Hepatocyte (in vitro differentiated cells): Measurements from ENCODE around the gene CXCR1. TPM values are rescaled to one million over a fixed set of nuclear protein-coding genes. Genes with fewer than 3 reads are reported as not detected.

Source experiments
- DNase-seq: peaks from one replicate; pipeline ENCODE4 v3.0.0-alpha.2; 2016; ENCODE audit warnings: low spot score
- H2AFZ ChIP-seq: fragments of 200-600 bp; sonication (generic); 2 replicates; pipeline ENCODE4 v1.6.0; 2016; ENCODE audit warnings: antibody characterized with exemption, mild to moderate bottlenecking
- H3K27ac ChIP-seq: fragments of 200-600 bp; sonication (generic); 2 replicates; pipeline ENCODE4 v1.5.1; 2016; ENCODE audit warnings: mild to moderate bottlenecking
- H3K27me3 ChIP-seq: fragments of 200-600 bp; sonication (generic); 2 replicates; pipeline ENCODE4 v1.6.1; 2016
- H3K36me3 ChIP-seq: fragments of 200-600 bp; sonication (generic); replicated peaks from 2 replicates; pipeline ENCODE4 v1.5.1; 2016; ENCODE audit warnings: low read depth; ENCODE audit not compliant: insufficient read depth
- H3K4me1 ChIP-seq: fragments of 200-600 bp; sonication (generic); 2 replicates; pipeline ENCODE4 v1.5.1; 2016; ENCODE audit warnings: mild to moderate bottlenecking, moderate library complexity; ENCODE audit not compliant: insufficient read depth
- H3K4me2 ChIP-seq: fragments of 200-600 bp; sonication (generic); 2 replicates; pipeline ENCODE4 v1.6.0; 2016
- H3K4me3 ChIP-seq: fragments of 200-600 bp; sonication (generic); 2 replicates; pipeline ENCODE4 v1.5.1; 2016; ENCODE audit warnings: mild to moderate bottlenecking
- H3K79me2 ChIP-seq: fragments of 200-600 bp; sonication (generic); 2 replicates; pipeline ENCODE4 v1.6.0; 2017; ENCODE audit warnings: mild to moderate bottlenecking
- H3K9me2 ChIP-seq: fragments of 200-600 bp; sonication (generic); replicated peaks from 2 replicates; pipeline ENCODE4 v1.6.0; 2017; ENCODE audit warnings: mild to moderate bottlenecking; ENCODE audit not compliant: insufficient read depth
- H3K9me3 ChIP-seq: fragments of 200-600 bp; sonication (generic); 2 replicates; pipeline ENCODE4 v1.5.1; 2016; ENCODE audit warnings: low read depth, mild to moderate bottlenecking
- H4K20me1 ChIP-seq: fragments of 200-600 bp; sonication (generic); 2 replicates; pipeline ENCODE4 v1.6.0; 2016; ENCODE audit warnings: mild to moderate bottlenecking; ENCODE audit not compliant: insufficient read depth, poor library complexity, severe bottlenecking
- EZH2 ChIP-seq: fragments of 200-600 bp; sonication (generic); IDR thresholded peaks from 2 replicates; pipeline ENCODE4 v1.6.1; 2016; ENCODE audit warnings: antibody characterized with exemption, mild to moderate bottlenecking, borderline replicate concordance
- EZH2phosphoT487 ChIP-seq: fragments of 200-600 bp; sonication (generic); IDR thresholded peaks from one replicate; pipeline ENCODE4 v1.6.1; 2018; ENCODE audit warnings: antibody characterized with exemption, mild to moderate bottlenecking, low read depth, moderate library complexity; ENCODE audit not compliant: unreplicated experiment, severe bottlenecking
- WGBS: methylation state at CpG from one replicate; pipeline ENCODE4 v1.1.6; 2016; ENCODE audit warnings: low lambda C conversion rate; ENCODE audit errors: missing lambda C conversion rate; 5-methylcytosine and 5-hydroxymethylcytosine counted together
- polyA plus RNA-seq: library from polyadenylated mRNA; unstranded; fragments of >200 nt; fragmentation: Nextera tagmentation; extraction: Ambion mirVana; gene quantifications from 2 replicates; pipeline ENCODE4 v1.2.1, GENCODE V29; 2016
- total RNA-seq: library from RNA; depleted of rRNA; stranded (reverse); fragments of >200 nt; gene quantifications from 2 replicates; pipeline ENCODE4 v1.2.3, GENCODE V29; 2014
- TF ChIP-seq, protein P1 (sequence below): fragments of 200-600 bp; sonication (generic); IDR thresholded peaks from 2 replicates; pipeline ENCODE4 v1.5.1; 2016; ENCODE audit warnings: antibody characterized with exemption, mild to moderate bottlenecking; ENCODE audit not compliant: poor library complexity

CXCR1 gene
- total and polyA plus RNA-seq, 2 experiments from 2014 or later, result not detected

DNA sequence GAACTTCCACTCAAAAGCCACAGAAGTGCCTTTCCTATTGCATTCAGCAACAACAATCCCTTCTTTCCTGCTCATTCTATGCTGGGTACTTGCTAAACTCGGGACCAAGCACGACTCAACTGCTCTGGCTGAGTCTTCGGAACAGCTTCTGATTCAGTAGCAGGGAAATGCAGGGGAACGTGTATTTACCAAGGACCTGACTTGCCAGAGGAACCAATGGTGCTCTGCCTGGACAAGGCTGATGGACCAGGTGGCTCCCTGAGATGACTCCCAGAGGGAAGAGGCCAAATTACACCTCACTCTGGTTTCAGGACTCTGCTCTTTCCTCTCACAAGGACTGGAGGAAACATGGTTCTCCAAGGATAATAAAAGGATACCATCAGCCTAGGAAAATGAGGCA is 28.7 kb downstream of the CXCR1 start:
- no peaks in the 10 kb centered on the region for H3K4me1 ChIP-seq
- H3K4me2 ChIP-seq, result no peak overlapping the region
- no peak overlapping the region for H3K4me3 ChIP-seq
- TF ChIP-seq EZH2phosphoT487, result no peak
- no peak for TF ChIP-seq EZH2
- TF ChIP-seq, protein P1, sequence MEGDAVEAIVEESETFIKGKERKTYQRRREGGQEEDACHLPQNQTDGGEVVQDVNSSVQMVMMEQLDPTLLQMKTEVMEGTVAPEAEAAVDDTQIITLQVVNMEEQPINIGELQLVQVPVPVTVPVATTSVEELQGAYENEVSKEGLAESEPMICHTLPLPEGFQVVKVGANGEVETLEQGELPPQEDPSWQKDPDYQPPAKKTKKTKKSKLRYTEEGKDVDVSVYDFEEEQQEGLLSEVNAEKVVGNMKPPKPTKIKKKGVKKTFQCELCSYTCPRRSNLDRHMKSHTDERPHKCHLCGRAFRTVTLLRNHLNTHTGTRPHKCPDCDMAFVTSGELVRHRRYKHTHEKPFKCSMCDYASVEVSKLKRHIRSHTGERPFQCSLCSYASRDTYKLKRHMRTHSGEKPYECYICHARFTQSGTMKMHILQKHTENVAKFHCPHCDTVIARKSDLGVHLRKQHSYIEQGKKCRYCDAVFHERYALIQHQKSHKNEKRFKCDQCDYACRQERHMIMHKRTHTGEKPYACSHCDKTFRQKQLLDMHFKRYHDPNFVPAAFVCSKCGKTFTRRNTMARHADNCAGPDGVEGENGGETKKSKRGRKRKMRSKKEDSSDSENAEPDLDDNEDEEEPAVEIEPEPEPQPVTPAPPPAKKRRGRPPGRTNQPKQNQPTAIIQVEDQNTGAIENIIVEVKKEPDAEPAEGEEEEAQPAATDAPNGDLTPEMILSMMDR, result no peak
- H3K79me2 ChIP-seq, result no peaks in the 10 kb centered on the region
- H3K9me2 ChIP-seq, result no peaks in the 10 kb centered on the region
- no peak overlapping the region for H2AFZ ChIP-seq
- H3K36me3 ChIP-seq, result no peaks in the 10 kb centered on the region
- DNase-seq, result no peak
- no peaks in the 10 kb centered on the region for H3K27me3 ChIP-seq
- no peak overlapping the region for H3K27ac ChIP-seq
- no peaks in the 10 kb centered on the region for H4K20me1 ChIP-seq
- WGBS, result 80% methylated on average over 4 of the region's 4 CpGs
- H3K9me3 ChIP-seq, result no peaks in the 10 kb centered on the region

DNA sequence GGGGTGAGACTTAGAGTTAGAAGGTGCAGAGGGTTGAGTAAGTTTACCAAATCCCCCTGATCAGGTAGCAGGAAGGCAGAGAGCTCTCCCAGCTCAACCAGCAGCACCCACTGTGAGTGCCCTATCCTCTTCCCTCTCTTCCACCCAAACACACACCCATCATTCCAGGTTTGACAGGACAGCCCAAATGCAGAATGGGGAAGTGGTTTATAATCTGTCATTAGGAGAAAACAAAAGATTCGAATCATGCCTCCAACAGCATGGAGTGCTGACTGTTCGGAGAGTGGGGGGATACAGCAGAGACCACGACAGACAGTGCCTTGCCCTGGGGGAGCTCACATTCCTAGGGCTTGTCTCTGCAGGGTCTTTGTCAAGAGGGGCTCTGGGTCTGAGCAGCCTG is 29.2 kb downstream of the CXCR1 start:
- TF ChIP-seq EZH2phosphoT487 (no peak), EZH2 (no peak)
- TF ChIP-seq, protein P1, result no peak
- H3K79me2 ChIP-seq, result no peaks in the 10 kb centered on the region
- no peak for DNase-seq
- H3K27ac ChIP-seq, result no peak overlapping the region
- H3K4me2 ChIP-seq, result no peak overlapping the region
- H3K4me1 ChIP-seq, result no peaks in the 10 kb centered on the region
- no peaks in the 10 kb centered on the region for H3K36me3 ChIP-seq
- H3K27me3 ChIP-seq, result no peaks in the 10 kb centered on the region
- no peaks in the 10 kb centered on the region for H3K9me3 ChIP-seq
- no peaks in the 10 kb centered on the region for H3K9me2 ChIP-seq
- no peaks in the 10 kb centered on the region for H4K20me1 ChIP-seq
- no peak overlapping the region for H2AFZ ChIP-seq
- no peak overlapping the region for H3K4me3 ChIP-seq
- 71% methylated on average over 3 of the region's 3 CpGs for WGBS

DNA sequence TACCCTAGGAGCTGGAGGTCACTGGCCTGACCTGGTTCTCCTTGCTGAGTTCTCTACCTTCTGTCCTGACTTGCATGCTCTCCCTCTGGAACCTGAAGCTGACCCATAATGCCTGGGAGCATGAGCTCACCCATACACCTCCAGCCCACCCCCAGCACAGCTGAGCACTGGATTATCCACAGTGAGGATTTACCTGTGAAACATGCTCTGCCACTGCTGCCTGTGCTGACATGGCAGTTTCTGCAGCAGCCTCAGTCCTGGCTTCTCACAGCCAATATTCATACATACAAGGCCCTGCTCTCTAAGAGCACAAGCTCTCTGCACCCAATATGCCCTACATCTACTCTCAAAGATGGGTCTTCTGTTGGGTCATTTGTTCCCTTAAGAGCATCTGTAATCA is 35.9 kb downstream of the CXCR1 start:
- DNase-seq, result no peak
- H3K4me3 ChIP-seq, result no peak overlapping the region
- no peaks in the 10 kb centered on the region for H4K20me1 ChIP-seq
- no peaks in the 10 kb centered on the region for H3K79me2 ChIP-seq
- no peak overlapping the region for H3K4me2 ChIP-seq
- H3K27ac ChIP-seq, result no peak overlapping the region
- H3K4me1 ChIP-seq, result no peaks in the 10 kb centered on the region
- H3K9me2 ChIP-seq, result no peaks in the 10 kb centered on the region
- no peaks in the 10 kb centered on the region for H3K9me3 ChIP-seq
- no peaks in the 10 kb centered on the region for H3K27me3 ChIP-seq
- H2AFZ ChIP-seq, result no peak overlapping the region
- TF ChIP-seq EZH2phosphoT487 (no peak), EZH2 (no peak)
- TF ChIP-seq, protein P1, result no peak
- no peaks in the 10 kb centered on the region for H3K36me3 ChIP-seq

DNA sequence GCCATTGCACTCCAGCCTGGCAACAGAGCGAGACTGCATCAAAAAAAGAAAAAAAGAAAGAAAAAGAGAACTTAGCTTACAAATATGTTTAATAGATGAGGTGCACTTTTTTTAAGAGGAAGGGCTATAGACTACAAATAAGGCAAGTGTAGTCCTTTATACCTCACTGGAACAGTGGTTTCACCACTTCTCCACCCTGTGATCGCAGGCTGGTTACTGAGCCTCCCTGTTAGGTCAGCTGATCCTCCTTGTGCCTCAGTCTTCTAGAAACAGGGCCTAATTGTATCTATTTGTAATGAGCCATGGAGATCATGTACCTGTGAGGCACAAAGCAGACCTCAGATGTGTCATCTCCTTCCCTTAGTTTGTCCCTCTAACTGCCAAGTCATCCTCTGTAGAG is 36.4 kb downstream of the CXCR1 start:
- no peak for DNase-seq
- Histone ChIP-seq H3K4me2 (no peak overlapping the region), H3K27ac (no peak overlapping the region), H3K79me2 (no peaks in the 10 kb centered on the region), H3K9me2 (no peaks in the 10 kb centered on the region), H3K4me3 (no peak overlapping the region), H3K36me3 (no peaks in the 10 kb centered on the region), H2AFZ (no peak overlapping the region), H4K20me1 (no peaks in the 10 kb centered on the region), H3K4me1 (no peaks in the 10 kb centered on the region), H3K27me3 (no peaks in the 10 kb centered on the region), H3K9me3 (no peaks in the 10 kb centered on the region)
- 98% methylated on average over 2 of the region's 2 CpGs for WGBS
- TF ChIP-seq EZH2phosphoT487 (no peak), EZH2 (no peak)
- TF ChIP-seq, protein P1, result no peak
